Measurements from ENCODE around the gene RPS16.
A peak's percentile ranks its signal among the peaks of the same experiment; 100 is the strongest.

Gene RPS16

GRCh38 chr19:39449116-39449797 lies 13.5 kb upstream of the RPS16 start:
- DNase-seq (ENCODE audit: low read depth in 2 of 2): no peak

- peak in 1 of 2 donors; percentile 18 for DNase-seq (ENCODE audit: low read depth in 2 of 2)
These were observed 12.5 kb upstream of the RPS16 start for GRCh38 chr19:39448271-39448670.

GRCh38 chr19:39446365-39447084 lies 10.8 kb upstream of the RPS16 start:
- DNase-seq (ENCODE audit: low read depth in 2 of 2): no peak

GRCh38 chr19:39445196-39446111 lies 9.7 kb upstream of the RPS16 start, which contains the start of gene SUPT5H:
TSS of gene SUPT5H (plus strand) at chr19:39445582. CDS start at chr19:39445891, 309 bp downstream.
- peak; percentile 96 to 97 for DNase-seq (ENCODE audit: low read depth in 2 of 2)

- no peak for DNase-seq (ENCODE audit: low read depth in 2 of 2)
These were observed 8.9 kb upstream of the RPS16 start for GRCh38 chr19:39444598-39445195.

- DNase-seq (ENCODE audit: low read depth in 2 of 2): no peak
These were observed 2.7 kb upstream of the RPS16 start for GRCh38 chr19:39438270-39438934.

- DNase-seq (ENCODE audit: low read depth in 2 of 2): no peak
These were observed 584 bp upstream of the RPS16 start for GRCh38 chr19:39436350-39436716.

- DNase-seq (ENCODE audit: low read depth in 2 of 2): no peak
These were observed 1.3 kb downstream of the RPS16 start for GRCh38 chr19:39434123-39435076.

- no peak for DNase-seq (ENCODE audit: low read depth in 2 of 2)
These were observed 2.2 kb downstream of the RPS16 start for GRCh38 chr19:39433480-39434079.

- no peak for DNase-seq (ENCODE audit: low read depth in 2 of 2)
These were observed 3.1 kb downstream of the RPS16 start for GRCh38 chr19:39432677-39433025.

- peak; percentile 58 to 68 for DNase-seq (ENCODE audit: low read depth in 2 of 2)
These were observed 4.8 kb downstream of the RPS16 start for GRCh38 chr19:39430675-39431593.

GRCh38 chr19:39428283-39429112 lies 7.3 kb downstream of the RPS16 start:
- no peak for DNase-seq (ENCODE audit: low read depth in 2 of 2)

GRCh38 chr19:39427707-39428106 lies 8.0 kb downstream of the RPS16 start:
- DNase-seq (ENCODE audit: low read depth in 2 of 2): no peak

GRCh38 chr19:39426170-39426569 lies 9.6 kb downstream of the RPS16 start:
- no peak for DNase-seq (ENCODE audit: low read depth in 2 of 2)

- no peak for DNase-seq (ENCODE audit: low read depth in 2 of 2)
These were observed 10.0 kb downstream of the RPS16 start for GRCh38 chr19:39425744-39426143.

GRCh38 chr19:39424934-39425333 lies 10.8 kb downstream of the RPS16 start:
- DNase-seq (ENCODE audit: low read depth in 2 of 2): no peak

GRCh38 chr19:39423258-39424086 lies 12.3 kb downstream of the RPS16 start:
- DNase-seq (ENCODE audit: low read depth in 2 of 2): no peak

Measured in stimulated activated CD8-positive, alpha-beta memory T cell treated with anti-CD3 and anti-CD28 coated beads, Interleukin-15, amount 100 ng/mL, for 48 hours (primary cell).